ENCODE data around the gene EGR1. TPM values are rescaled to one million over a fixed set of nuclear protein-coding genes. Genes with fewer than 3 reads are reported as not detected.

The EGR1 gene
- total RNA-seq, 1 donor from 2014 or later = 25.1 TPM

DNA sequence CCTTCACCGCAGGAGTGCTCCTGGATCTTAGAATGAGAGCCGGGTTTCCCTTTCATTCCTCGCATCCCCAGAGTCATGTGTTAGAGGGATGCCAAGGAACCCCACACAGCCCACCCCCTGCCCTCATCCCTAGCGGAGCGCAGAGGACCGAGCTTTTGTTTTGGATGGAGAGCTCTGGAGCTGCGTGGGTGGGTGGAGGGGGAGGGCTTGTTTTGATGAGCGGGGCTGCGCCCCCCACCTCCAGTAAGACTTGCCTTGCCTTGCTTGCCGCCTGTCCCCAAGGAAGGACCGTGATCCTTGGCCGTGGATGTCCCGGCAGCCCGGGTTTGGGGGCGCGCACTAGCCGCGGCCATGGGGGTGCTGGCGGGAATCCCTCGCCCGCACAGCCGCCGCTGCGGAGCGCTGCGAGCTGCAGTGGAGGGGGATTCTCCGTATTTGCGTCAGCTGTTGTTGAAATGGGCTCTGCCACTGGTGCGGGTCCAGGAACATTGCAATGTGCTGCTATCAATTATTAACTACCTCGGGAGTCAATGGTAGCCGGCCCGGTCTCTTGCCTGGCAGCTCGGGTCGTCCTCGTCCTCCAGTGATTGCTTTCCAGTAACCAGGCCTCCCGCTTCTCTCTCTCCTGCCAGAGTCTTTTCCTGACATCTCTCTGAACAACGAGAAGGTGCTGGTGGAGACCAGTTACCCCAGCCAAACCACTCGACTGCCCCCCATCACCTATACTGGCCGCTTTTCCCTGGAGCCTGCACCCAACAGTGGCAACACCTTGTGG is 1.0 kb downstream of the EGR1 start:
- H3K27ac Mint-ChIP-seq = no peak overlapping the region
- Histone ChIP-seq H3F3A (ENCODE audit: low read depth) (peaks cover 36% of the 10 kb centered on the region), H3K4me1 (peaks cover 9% of the 10 kb centered on the region), H3K27ac (no peak overlapping the region), H3K4me3 (peak overlapping the region; percentile 90), H2AFZ (replicated peaks) (no peak overlapping the region), H3K79me2 (ENCODE audit: low read depth) (peaks cover 11% of the 10 kb centered on the region), H3K9ac (peak overlapping the region; percentile 90), H4K20me1 (ENCODE audit: low read depth) (peaks cover 30% of the 10 kb centered on the region), H3K36me3 (no peaks in the 10 kb centered on the region), H3K4me2 (peak overlapping the region; percentile 92), H3K9me3 (ENCODE audit: low read depth) (no peaks in the 10 kb centered on the region), H3K27me3 (peaks cover 32% of the 10 kb centered on the region)
- TF ChIP-seq CTCF (IDR thresholded peaks at IDR 0.05) = no peak
- TF ChIP-seq EZH2 (IDR thresholded peaks at IDR 0.05) = peak; percentile 62
- peaks cover 8% of the 10 kb centered on the region for H3K9me3 Mint-ChIP-seq
- no peak for DNase-seq (ENCODE audit: low spot score)
- H3K27me3 Mint-ChIP-seq (ENCODE audit: insufficient read depth, low read depth) = peaks cover 29% of the 10 kb centered on the region
- peaks cover 22% of the 10 kb centered on the region for H3K36me3 Mint-ChIP-seq
- H3K4me1 Mint-ChIP-seq = peaks cover 29% of the 10 kb centered on the region
- peak overlapping the region; percentile 91 for H3K4me3 Mint-ChIP-seq

GRCh38 chr5:138466900-138467710 is 1.8 kb downstream of the EGR1 start:
- Histone ChIP-seq H3K27ac (no peak overlapping the region), H3K36me3 (no peaks in the 10 kb centered on the region), H3K9ac (no peak overlapping the region), H3K9me3 (ENCODE audit: low read depth) (no peaks in the 10 kb centered on the region), H3K4me3 (peak overlapping the region; percentile 90), H3K4me1 (peaks cover 9% of the 10 kb centered on the region), H3K4me2 (peak overlapping the region; percentile 92), H3K79me2 (ENCODE audit: low read depth) (peaks cover 11% of the 10 kb centered on the region), H2AFZ (replicated peaks) (no peak overlapping the region), H3F3A (ENCODE audit: low read depth) (peaks cover 36% of the 10 kb centered on the region), H4K20me1 (ENCODE audit: low read depth) (peaks cover 30% of the 10 kb centered on the region), H3K27me3 (peaks cover 32% of the 10 kb centered on the region)
- no peak for TF ChIP-seq CTCF (IDR thresholded peaks at IDR 0.05)
- TF ChIP-seq EZH2phosphoT487 (IDR thresholded peaks at IDR 0.05) = no peak
- TF ChIP-seq EZH2 (IDR thresholded peaks at IDR 0.05) = no peak
- H3K27ac Mint-ChIP-seq = peak overlapping the region; percentile 78
- peaks cover 27% of the 10 kb centered on the region for H3K27me3 Mint-ChIP-seq (ENCODE audit: insufficient read depth, low read depth)
- peaks cover 22% of the 10 kb centered on the region for H3K36me3 Mint-ChIP-seq
- peaks cover 8% of the 10 kb centered on the region for H3K9me3 Mint-ChIP-seq
- H3K4me1 Mint-ChIP-seq = peaks cover 29% of the 10 kb centered on the region
- H3K4me3 Mint-ChIP-seq = peak overlapping the region; percentile 91
- DNase-seq (ENCODE audit: low spot score) = no peak

GRCh38 chr5:138467711-138468132 is 2.4 kb downstream of the EGR1 start:
- Mint-ChIP-seq H3K27ac (peak overlapping the region; percentile 78), H3K36me3 (peaks cover 22% of the 10 kb centered on the region), H3K4me1 (peaks cover 29% of the 10 kb centered on the region), H3K27me3 (ENCODE audit: insufficient read depth, low read depth) (peaks cover 27% of the 10 kb centered on the region), H3K9me3 (peaks cover 8% of the 10 kb centered on the region), H3K4me3 (peak overlapping the region; percentile 91)
- peaks cover 34% of the 10 kb centered on the region for H3F3A ChIP-seq (ENCODE audit: low read depth)
- no peak for TF ChIP-seq CTCF (IDR thresholded peaks at IDR 0.05)
- TF ChIP-seq EZH2 (IDR thresholded peaks at IDR 0.05) = no peak
- no peak for TF ChIP-seq EZH2phosphoT487 (IDR thresholded peaks at IDR 0.05)
- no peaks in the 10 kb centered on the region for H3K9me3 ChIP-seq (ENCODE audit: low read depth)
- peaks cover 32% of the 10 kb centered on the region for H3K27me3 ChIP-seq
- H3K36me3 ChIP-seq = no peaks in the 10 kb centered on the region
- H3K4me2 ChIP-seq = peak overlapping the region; percentile 92
- peak overlapping the region; percentile 90 for H3K4me3 ChIP-seq
- DNase-seq (ENCODE audit: low spot score) = no peak
- H3K4me1 ChIP-seq = peaks cover 9% of the 10 kb centered on the region
- H3K9ac ChIP-seq = no peak overlapping the region
- no peak overlapping the region for H3K27ac ChIP-seq
- H3K79me2 ChIP-seq (ENCODE audit: low read depth) = peaks cover 11% of the 10 kb centered on the region
- H4K20me1 ChIP-seq (ENCODE audit: low read depth) = peaks cover 30% of the 10 kb centered on the region
- H2AFZ ChIP-seq (replicated peaks) = no peak overlapping the region
